Measurements from ENCODE around the gene EIF4G3. TPM values are rescaled to one million over a fixed set of nuclear protein-coding genes. Genes with fewer than 3 reads are reported as not detected.
"Not testable (repeated sequence)": the region's sequence is repeated elsewhere in the genome, so short reads cannot be mapped to it uniquely, and the experiment has no call there.

Gene EIF4G3
- total RNA-seq, 1 donor from 2014 or later: 81.3 TPM

GRCh38 chr1:21024918-21025317 lies 151.8 kb downstream of the EIF4G3 start:
- ATAC-seq (ENCODE audit: low read depth): no peak
- TF ChIP-seq, protein P1, sequence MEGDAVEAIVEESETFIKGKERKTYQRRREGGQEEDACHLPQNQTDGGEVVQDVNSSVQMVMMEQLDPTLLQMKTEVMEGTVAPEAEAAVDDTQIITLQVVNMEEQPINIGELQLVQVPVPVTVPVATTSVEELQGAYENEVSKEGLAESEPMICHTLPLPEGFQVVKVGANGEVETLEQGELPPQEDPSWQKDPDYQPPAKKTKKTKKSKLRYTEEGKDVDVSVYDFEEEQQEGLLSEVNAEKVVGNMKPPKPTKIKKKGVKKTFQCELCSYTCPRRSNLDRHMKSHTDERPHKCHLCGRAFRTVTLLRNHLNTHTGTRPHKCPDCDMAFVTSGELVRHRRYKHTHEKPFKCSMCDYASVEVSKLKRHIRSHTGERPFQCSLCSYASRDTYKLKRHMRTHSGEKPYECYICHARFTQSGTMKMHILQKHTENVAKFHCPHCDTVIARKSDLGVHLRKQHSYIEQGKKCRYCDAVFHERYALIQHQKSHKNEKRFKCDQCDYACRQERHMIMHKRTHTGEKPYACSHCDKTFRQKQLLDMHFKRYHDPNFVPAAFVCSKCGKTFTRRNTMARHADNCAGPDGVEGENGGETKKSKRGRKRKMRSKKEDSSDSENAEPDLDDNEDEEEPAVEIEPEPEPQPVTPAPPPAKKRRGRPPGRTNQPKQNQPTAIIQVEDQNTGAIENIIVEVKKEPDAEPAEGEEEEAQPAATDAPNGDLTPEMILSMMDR (IDR thresholded peaks at IDR 0.05): no peak
- intact Hi-C loops (cut with micrococcal nuclease): loop anchor here (5.0 kb wide), 1 partner anchor 152 kb away; the partner anchor contains the start of gene EIF4G3
- no peaks in the 10 kb centered on the region for H3K9me3 Mint-ChIP-seq
- H3K4me1 Mint-ChIP-seq: peaks cover 20% of the 10 kb centered on the region
- POLR2A ChIA-PET: no interaction called here
- CTCF ChIA-PET: no interaction called here
- no peaks in the 10 kb centered on the region for H3K27me3 Mint-ChIP-seq
- no peak for DNase-seq
- H3K36me3 Mint-ChIP-seq (ENCODE audit: low read depth): peaks cover 18% of the 10 kb centered on the region
- H3K27ac Mint-ChIP-seq: no peak overlapping the region
- H3K4me3 Mint-ChIP-seq: no peak overlapping the region

GRCh38 chr1:21024136-21024896 lies 152.4 kb downstream of the EIF4G3 start:
- H3K9me3 Mint-ChIP-seq; CTCF ChIA-PET; POLR2A ChIA-PET; H3K4me3 Mint-ChIP-seq; DNase-seq; ATAC-seq (ENCODE audit: low read depth); H3K27me3 Mint-ChIP-seq; H3K27ac Mint-ChIP-seq: not testable (repeated sequence)
- peaks cover 20% of the 10 kb centered on the region for H3K4me1 Mint-ChIP-seq
- peaks cover 17% of the 10 kb centered on the region for H3K36me3 Mint-ChIP-seq (ENCODE audit: low read depth)
- intact Hi-C loops (cut with micrococcal nuclease): loop anchor here (5.0 kb wide), 1 partner anchor 153 kb away; the partner anchor contains the start of gene EIF4G3

DNA sequence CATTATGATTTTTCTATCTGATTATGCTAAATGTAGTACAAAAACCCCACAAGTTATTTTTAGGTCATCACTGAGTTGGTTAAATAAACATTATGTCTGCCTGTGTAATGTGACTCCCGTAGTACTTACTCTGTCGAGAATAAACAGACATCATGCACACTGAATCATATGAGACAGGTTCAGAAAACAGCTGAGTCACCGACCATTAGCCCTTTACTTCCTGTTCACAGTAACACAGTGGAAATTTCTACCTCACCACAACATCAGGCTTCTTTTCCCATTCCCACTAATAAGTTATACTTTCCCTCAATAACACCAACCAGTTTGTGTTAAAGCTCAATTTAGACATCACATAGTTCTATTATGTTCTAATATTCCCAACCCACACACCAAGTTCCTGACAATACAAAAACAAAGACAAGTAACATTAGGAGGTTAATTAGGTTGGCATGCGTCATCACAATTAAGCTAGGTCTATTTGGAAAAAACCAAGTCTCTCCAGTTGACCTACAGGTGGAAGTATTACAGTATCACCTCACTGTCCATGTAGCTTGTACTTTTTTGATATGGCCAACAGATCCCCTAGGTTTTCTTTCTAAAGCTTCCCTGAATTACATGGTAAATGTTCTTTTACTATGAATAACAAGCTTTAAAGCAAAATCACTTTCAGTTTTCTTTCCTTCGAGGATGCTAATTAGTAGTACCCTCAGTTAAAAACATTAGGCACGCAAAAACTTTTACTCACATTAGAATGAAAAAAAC lies 154.2 kb downstream of the EIF4G3 start:
- ChIA-PET CTCF (interaction anchor here (1.0 kb wide), 1 partner anchor 173 kb away, joined by 3 read pairs; no protein-coding TSS in a partner anchor), POLR2A (interaction anchor here (0.5 to 0.9 kb wide), 3 partner anchors 161 to 851 kb away, joined by 3 to 4 read pairs (median 3); no protein-coding TSS in a partner anchor)
- peak; percentile 91 for ATAC-seq (ENCODE audit: low read depth)
- Mint-ChIP-seq H3K27ac (peak overlapping the region; percentile 88), H3K36me3 (ENCODE audit: low read depth) (peaks cover 18% of the 10 kb centered on the region), H3K9me3 (no peaks in the 10 kb centered on the region), H3K4me1 (peaks cover 23% of the 10 kb centered on the region), H3K27me3 (no peaks in the 10 kb centered on the region), H3K4me3 (peak overlapping the region; percentile 70)
- TF ChIP-seq, protein P1 (IDR thresholded peaks at IDR 0.05): no peak
- intact Hi-C loops (cut with micrococcal nuclease): loop anchor here (5.0 kb wide), 1 partner anchor 155 kb away; the partner anchor contains the start of gene EIF4G3
- no peak for DNase-seq

DNA sequence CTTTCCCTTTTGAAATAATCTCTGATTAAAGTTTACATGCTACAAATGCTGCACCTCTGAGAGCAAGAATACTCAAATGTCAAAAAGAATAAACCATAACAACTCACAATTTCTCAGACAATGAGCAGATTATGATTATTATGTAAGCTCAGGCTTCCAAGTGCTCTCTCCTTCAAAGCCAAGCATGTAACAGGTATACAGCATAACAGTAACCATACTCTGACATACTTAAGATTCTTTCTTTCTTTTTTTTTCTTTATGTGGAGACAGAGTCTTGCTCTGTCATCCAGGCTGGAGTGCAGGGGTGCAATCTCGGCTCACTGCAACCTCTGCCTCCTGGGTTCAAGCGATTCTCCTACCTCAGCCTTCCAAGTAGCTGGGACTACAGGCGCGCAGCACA lies 155.4 kb downstream of the EIF4G3 start:
- Mint-ChIP-seq H3K27ac (no peak overlapping the region), H3K4me1 (peaks cover 23% of the 10 kb centered on the region), H3K36me3 (ENCODE audit: low read depth) (peaks cover 17% of the 10 kb centered on the region), H3K4me3 (no peak overlapping the region), H3K27me3 (no peaks in the 10 kb centered on the region), H3K9me3 (no peaks in the 10 kb centered on the region)
- POLR2A ChIA-PET: no interaction called here
- intact Hi-C loops (cut with micrococcal nuclease): loop anchor here (5.0 kb wide), 1 partner anchor 156 kb away; the partner anchor contains the start of gene EIF4G3
- TF ChIP-seq, protein P1 (IDR thresholded peaks at IDR 0.05): no peak
- ATAC-seq (ENCODE audit: low read depth) (no peak), DNase-seq (no peak)
- CTCF ChIA-PET: no interaction called here

DNA sequence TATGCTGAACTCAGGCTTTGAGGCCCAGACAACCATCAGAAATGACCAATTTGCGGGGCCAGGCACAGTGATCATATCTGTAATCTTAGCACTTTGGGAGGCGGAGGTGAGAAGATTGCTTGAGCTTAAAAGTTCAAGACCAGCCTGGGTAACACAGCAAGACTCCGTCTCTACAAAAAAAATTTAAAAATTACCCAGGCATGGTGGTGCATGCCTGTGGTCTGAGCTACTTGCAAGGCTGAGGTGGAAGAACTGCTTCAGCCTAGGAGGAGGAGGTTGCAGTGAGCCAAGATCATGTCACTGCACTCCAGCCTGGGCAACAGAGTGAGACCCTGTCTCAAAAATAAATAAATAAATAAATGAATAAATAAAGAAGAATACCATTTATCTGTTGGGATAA lies 156.5 kb downstream of the EIF4G3 start:
- Mint-ChIP-seq H3K27ac (no peak overlapping the region), H3K36me3 (ENCODE audit: low read depth) (peaks cover 15% of the 10 kb centered on the region), H3K9me3 (no peaks in the 10 kb centered on the region), H3K27me3 (no peaks in the 10 kb centered on the region), H3K4me3 (no peak overlapping the region), H3K4me1 (peaks cover 29% of the 10 kb centered on the region)
- intact Hi-C loops (cut with micrococcal nuclease): loop anchor here (5.0 kb wide), 1 partner anchor 157 kb away; the partner anchor contains the start of gene EIF4G3
- no peak for DNase-seq
- TF ChIP-seq, protein P1 (IDR thresholded peaks at IDR 0.05): no peak
- POLR2A ChIA-PET: interaction anchor here (0.6 kb wide), 1 partner anchor 157 kb away, joined by 4 read pairs; no protein-coding TSS in a partner anchor
- CTCF ChIA-PET: no interaction called here
- ATAC-seq (ENCODE audit: low read depth): no peak
